IMR-90 (cell line): ENCODE data around the gene ZDHHC14. TPM values are rescaled to one million over a fixed set of nuclear protein-coding genes. Genes with fewer than 3 reads are reported as not detected.

ENCODE experiments used
- ATAC-seq: fragments of 200-7000 bp; cut with Tn5 transposase; 2 replicates; pipeline ENCODE4 v1.9.1; 2020; ENCODE audit warnings: low read depth, mild to moderate bottlenecking, moderate library complexity
- BruUV-seq: library from RNA; stranded (reverse); fragments of 400-500 nt; replicated peaks from 2 replicates; lab custom pipeline; 2021; lab: Mats Ljungman, UMichigan
- CTCF ChIA-PET: fragments of 300-600 bp; formaldehyde crosslinking; extraction: SDS; loops from one replicate; lab custom pipeline; 2021; ENCODE audit warnings: antibody characterized with exemption; lab: Yijun Ruan, JAX
- POLR2A ChIA-PET: fragments of 300-600 bp; sonication (Branson Sonifier 250); formaldehyde crosslinking; loops from one replicate; lab custom pipeline; 2022; ENCODE audit warnings: antibody characterized with exemption; ENCODE audit not compliant: unreplicated experiment; lab: Charles Lee
- DNase-seq: peaks from one replicate; pipeline ENCODE4 v3.0.0; 2013
- H2AFZ ChIP-seq: replicated peaks from 2 replicates; pipeline ENCODE3; 2013; ENCODE audit warnings: low read length, mild to moderate bottlenecking; ENCODE audit not compliant: poor library complexity
- H2AK5ac ChIP-seq: 2 replicates; pipeline ENCODE4 v1.6.1; 2013; ENCODE audit warnings: low read depth, low read length, inconsistent platforms
- H2AK9ac ChIP-seq: replicated peaks from 2 replicates; pipeline ENCODE3; 2013; ENCODE audit warnings: mild to moderate bottlenecking, low read depth, low read length, moderate library complexity; ENCODE audit not compliant: poor library complexity
- H2BK120ac ChIP-seq: 2 replicates; pipeline ENCODE4 v1.6.1; 2013; ENCODE audit warnings: low read depth, low read length, inconsistent platforms
- H2BK15ac ChIP-seq: 3 replicates; pipeline ENCODE4 v1.6.1; 2013; ENCODE audit warnings: low read depth, low read length, inconsistent platforms
- H2BK20ac ChIP-seq: 2 replicates; pipeline ENCODE4 v1.6.1; 2013; ENCODE audit warnings: low read depth, mild to moderate bottlenecking, inconsistent platforms, low read length, moderate library complexity
- H2BK5ac ChIP-seq: 2 replicates; pipeline ENCODE4 v1.6.1; 2013; ENCODE audit warnings: mild to moderate bottlenecking, low read depth, low read length, inconsistent platforms; ENCODE audit not compliant: poor library complexity, severe bottlenecking
- H3K14ac ChIP-seq: replicated peaks from 2 replicates; pipeline ENCODE4 v1.6.1; 2013; ENCODE audit warnings: low read depth, low read length, inconsistent platforms
- H3K18ac ChIP-seq: 2 replicates; pipeline ENCODE4 v1.6.1; 2013; ENCODE audit warnings: low read depth, low read length, control low read depth
- H3K23ac ChIP-seq: 2 replicates; pipeline ENCODE4 v1.6.1; 2013; ENCODE audit warnings: low read depth, low read length, inconsistent platforms
- H3K27ac ChIP-seq: 2 replicates; pipeline ENCODE4 v1.5.1; 2013; ENCODE audit warnings: mild to moderate bottlenecking, control low read depth, low read length; ENCODE audit not compliant: insufficient read depth
- H3K27me3 ChIP-seq: 2 replicates; pipeline ENCODE4 v1.6.1; 2013; ENCODE audit warnings: low read length; ENCODE audit not compliant: control insufficient read depth, insufficient read depth
- H3K36me3 ChIP-seq: 2 replicates; pipeline ENCODE4 v1.6.1; 2013; ENCODE audit warnings: low read length, mixed read lengths; ENCODE audit not compliant: control insufficient read depth, insufficient read depth
- H3K4ac ChIP-seq: 2 replicates; pipeline ENCODE4 v1.6.1; 2013; ENCODE audit warnings: low read depth, low read length, inconsistent platforms
- H3K4me1 ChIP-seq: 2 replicates; pipeline ENCODE4 v1.6.1; 2013; ENCODE audit warnings: low read length, mixed read lengths; ENCODE audit not compliant: control insufficient read depth, insufficient read depth
- H3K4me2 ChIP-seq: 2 replicates; pipeline ENCODE4 v1.6.1; 2013; ENCODE audit warnings: low read depth, mild to moderate bottlenecking, control low read depth, low read length, moderate library complexity
- H3K4me3 ChIP-seq: 2 replicates; pipeline ENCODE4 v1.5.1; 2013; ENCODE audit warnings: low read depth, mild to moderate bottlenecking, control low read depth, low read length, moderate library complexity; ENCODE audit not compliant: insufficient read depth
- H3K56ac ChIP-seq: 2 replicates; pipeline ENCODE4 v1.6.1; 2013; ENCODE audit warnings: low read length, inconsistent platforms; ENCODE audit not compliant: insufficient read depth; ENCODE audit errors: extremely low read depth
- H3K79me1 ChIP-seq, 2 experiments: 2 replicates each; pipeline ENCODE4 v1.6.1; 2013; ENCODE audit warnings: low read length in 2 of 2, inconsistent platforms in 1 of 2, low read depth in 1 of 2
- H3K9ac ChIP-seq: 2 replicates; pipeline ENCODE4 v1.6.1; 2013; ENCODE audit warnings: low read depth, low read length, control low read depth
- H3K9me1 ChIP-seq: 2 replicates; pipeline ENCODE4 v1.6.1; 2013; ENCODE audit warnings: low read length, inconsistent platforms; ENCODE audit not compliant: insufficient read depth
- H3K9me3 ChIP-seq: 2 replicates; pipeline ENCODE4 v1.6.1; 2013; ENCODE audit warnings: low read length; ENCODE audit not compliant: control insufficient read depth, insufficient read depth
- H4K20me1 ChIP-seq: 2 replicates; pipeline ENCODE4 v1.6.1; 2013; ENCODE audit warnings: low read length, inconsistent platforms; ENCODE audit not compliant: insufficient read depth
- H4K5ac ChIP-seq: 2 replicates; pipeline ENCODE4 v1.6.1; 2013; ENCODE audit warnings: mild to moderate bottlenecking, low read depth, low read length, control low read depth
- H4K8ac ChIP-seq, 2 experiments: 2 replicates each; pipeline ENCODE4 v1.6.1; 2013; ENCODE audit warnings: low read depth in 2 of 2, low read length in 2 of 2, control low read depth in 1 of 2, inconsistent platforms in 1 of 2
- H4K91ac ChIP-seq: 2 replicates; pipeline ENCODE4 v1.6.1; 2013; ENCODE audit warnings: low read depth, low read length, inconsistent platforms; ENCODE audit not compliant: insufficient read depth
- BHLHE40 ChIP-seq: fragments of 150-350 bp; IDR thresholded peaks from 2 replicates; pipeline ENCODE4 v1.6.1; 2016; ENCODE audit warnings: mild to moderate bottlenecking, low read depth, low read length
- FOS ChIP-seq: fragments of 150-350 bp; IDR thresholded peaks from 2 replicates; pipeline ENCODE4 v1.6.1; 2016; ENCODE audit warnings: low read depth, low read length
- SMC3 ChIP-seq: fragments of 150-350 bp; IDR thresholded peaks from 2 replicates; pipeline ENCODE4 v1.6.1; 2016; ENCODE audit warnings: low read depth, mild to moderate bottlenecking, antibody characterized with exemption, low read length, moderate library complexity
- WGBS, 2 experiments: methylation state at CpG; one replicate each; pipeline versions ENCODE4 v1.1.5 to v1.1.7; 2013; ENCODE audit warnings: missing lambda C conversion rate in 2 of 2; ENCODE audit not compliant: insufficient read length in 1 of 2; ENCODE audit errors: extremely low coverage in 2 of 2; 5-methylcytosine and 5-hydroxymethylcytosine counted together
- dilution Hi-C: fragments of 300-500 bp; cut with HindIII; formaldehyde crosslinking; loops from one replicate; pipeline ENCODE4 v1.14.3; 2018; ENCODE audit warnings: low sequenced_read_pairs; ENCODE audit not compliant: unreplicated experiment
- in situ Hi-C: fragments of 300-500 bp; cut with MboI; formaldehyde crosslinking; loops from 3 replicates; pipeline ENCODE4 v1.14.3; 2019; ENCODE audit warnings: low sequenced_read_pairs, inconsistent platforms, mixed read lengths
- intact Hi-C: fragments of 100-400 bp; cut with micrococcal nuclease; formaldehyde crosslinking; loops from 2 replicates; pipeline ENCODE4 v1.10.0; 2022
- polyA plus RNA-seq, 3 experiments: library from polyadenylated mRNA; depleted of rRNA; stranded (reverse); fragments of >200 nt; gene quantifications; 2 replicates each; pipeline ENCODE4 v1.2.3, GENCODE V29; 2012; ENCODE audit warnings: low replicate concordance in 1 of 3
- total RNA-seq: library from RNA; depleted of rRNA; stranded (reverse); fragments of >200 nt; gene quantifications from 2 replicates; pipeline ENCODE4 v1.2.3, GENCODE V29; 2012

ZDHHC14 gene
- total and polyA plus RNA-seq, 2 of the 4 experiments (the other 2 are of a cell fraction) = 0.90 to 2.0 TPM

DNA sequence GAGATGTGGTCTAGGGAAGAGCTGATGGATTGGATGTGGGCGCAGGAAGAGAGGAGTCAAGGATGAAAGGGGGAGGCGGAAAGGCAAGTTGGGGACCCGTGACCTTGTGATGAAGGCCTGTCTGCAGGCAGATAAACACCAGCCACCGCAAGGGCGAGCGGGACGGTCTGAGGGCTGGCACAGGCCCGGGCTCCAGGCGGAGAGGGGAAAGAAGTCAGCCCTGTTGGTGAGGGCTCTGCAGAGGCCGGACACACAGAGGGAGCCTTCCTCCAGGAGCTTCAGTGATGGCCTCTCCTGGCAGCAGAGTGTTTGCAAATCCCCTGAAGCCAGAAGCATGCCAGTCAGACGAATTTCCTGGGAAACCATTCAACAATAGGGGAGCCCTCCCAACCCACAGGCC, 112.2 kb downstream of the ZDHHC14 start:
- BruUV-seq = no TSS peak
- no peak overlapping the region for H2BK20ac ChIP-seq
- 78% methylated on average over 5 of the region's 11 CpGs; no CpG with 5 or more reads in 1 of the 2 experiments for WGBS, 2 experiments
- no peaks in the 10 kb centered on the region for H3K79me1 ChIP-seq
- TF ChIP-seq BHLHE40 (no peak), FOS (no peak), SMC3 (no peak)
- no peak overlapping the region for H4K5ac ChIP-seq
- no peak for ATAC-seq
- H3K4ac ChIP-seq = no peak overlapping the region
- H3K36me3 ChIP-seq = no peaks in the 10 kb centered on the region
- H3K9me3 ChIP-seq = 0 out of 2 replicates have a peak, but pooled peaks cover 2% of the 10 kb centered on the region
- H3K27me3 ChIP-seq = peaks cover 6% of the 10 kb centered on the region; the same call in 1 of the 2 replicates
- no peak overlapping the region for H3K23ac ChIP-seq
- no peaks in the 10 kb centered on the region; the same call in 1 of the 2 replicates for H3K4me1 ChIP-seq
- H4K20me1 ChIP-seq = no peaks in the 10 kb centered on the region
- in situ Hi-C loops = no loop called here
- no peak overlapping the region for H2AFZ ChIP-seq
- intact Hi-C loops = no loop called here
- no peaks in the 10 kb centered on the region for H3K9me1 ChIP-seq
- no peak overlapping the region for H2BK120ac ChIP-seq
- no peak overlapping the region for H3K27ac ChIP-seq
- H3K14ac ChIP-seq = no peak overlapping the region
- DNase-seq = no peak
- no peak overlapping the region for H2BK5ac ChIP-seq
- CTCF ChIA-PET = no interaction called here
- no peak overlapping the region for H3K4me3 ChIP-seq
- no peak overlapping the region for H2BK15ac ChIP-seq
- no peak overlapping the region for H4K8ac ChIP-seq
- no peak overlapping the region for H3K56ac ChIP-seq
- H3K4me2 ChIP-seq = no peak overlapping the region
- H3K18ac ChIP-seq = no peak overlapping the region
- dilution Hi-C loops = no loop called here
- no peak overlapping the region for H4K91ac ChIP-seq
- no peak overlapping the region for H2AK5ac ChIP-seq
- H3K9ac ChIP-seq = no peak overlapping the region
- H2AK9ac ChIP-seq = no peak overlapping the region
- POLR2A ChIA-PET = no interaction called here
